ENCODE results near the gene NRCAM. TPM values are rescaled to one million over a fixed set of nuclear protein-coding genes. Genes with fewer than 3 reads are reported as not detected.

Gene NRCAM
- total RNA-seq, 1 experiment from 2014 or later: 2.7 TPM

GRCh38 chr7:108331971-108332370 lies 124.3 kb downstream of the NRCAM start:
- CTCF ChIA-PET: no interaction called here
- no peak for ATAC-seq

More at GRCh38 chr7:108331971-108332370, 124.3 kb downstream of the NRCAM start:
- no peak for DNase-seq (ENCODE audit: low spot score)
- POLR2A ChIA-PET: no interaction called here
- peaks cover 33% of the 10 kb centered on the region for H3K4me1 Mint-ChIP-seq
- H3K4me3 Mint-ChIP-seq: no peak overlapping the region
- no peak for TF ChIP-seq ZNF396 (CRISPR knock-in tag; IDR thresholded peaks at IDR 0.05; ENCODE audit: borderline replicate concordance)
- TF ChIP-seq MAX (CRISPR knock-in tag; IDR thresholded peaks at IDR 0.05): no peak
- TF ChIP-seq ZNF232 (CRISPR knock-in tag; IDR thresholded peaks at IDR 0.05): no peak
- no peak for TF ChIP-seq PRRX2 (CRISPR knock-in tag; IDR thresholded peaks at IDR 0.05)
- no peak for TF ChIP-seq STAT6 (CRISPR knock-in tag; conservative IDR thresholded peaks at IDR 0.05; ENCODE audit: low read depth)
- TF ChIP-seq ZNF425 (CRISPR knock-in tag; conservative IDR thresholded peaks at IDR 0.05): no peak
- TF ChIP-seq CTCF (IDR thresholded peaks at IDR 0.05): no peak
- TF ChIP-seq ZNF416 (CRISPR knock-in tag; IDR thresholded peaks at IDR 0.05): no peak
- TF ChIP-seq NFATC4 (CRISPR knock-in tag; IDR thresholded peaks at IDR 0.05): no peak
- TF ChIP-seq HMGXB4 (CRISPR knock-in tag; IDR thresholded peaks at IDR 0.05): no peak
- TF ChIP-seq ZMAT4 (CRISPR knock-in tag; IDR thresholded peaks at IDR 0.05): no peak
- no peak for TF ChIP-seq IRF1 (CRISPR knock-in tag; IDR thresholded peaks at IDR 0.05)
- H3K9me3 Mint-ChIP-seq: no peaks in the 10 kb centered on the region
- H3K27me3 Mint-ChIP-seq (ENCODE audit: low read depth): no peaks in the 10 kb centered on the region
- no peaks in the 10 kb centered on the region for H3K36me3 Mint-ChIP-seq
- no peak overlapping the region for H3K27ac Mint-ChIP-seq
